ENCODE measurements around the gene HOXC4. TPM values are rescaled to one million over a fixed set of nuclear protein-coding genes. Genes with fewer than 3 reads are reported as not detected.

HOXC4 gene
- total and polyA plus RNA-seq, 2 of the 8 experiments (the other 6 are each of a cell fraction or from before 2014, with no cell fraction given) = not detected

DNA sequence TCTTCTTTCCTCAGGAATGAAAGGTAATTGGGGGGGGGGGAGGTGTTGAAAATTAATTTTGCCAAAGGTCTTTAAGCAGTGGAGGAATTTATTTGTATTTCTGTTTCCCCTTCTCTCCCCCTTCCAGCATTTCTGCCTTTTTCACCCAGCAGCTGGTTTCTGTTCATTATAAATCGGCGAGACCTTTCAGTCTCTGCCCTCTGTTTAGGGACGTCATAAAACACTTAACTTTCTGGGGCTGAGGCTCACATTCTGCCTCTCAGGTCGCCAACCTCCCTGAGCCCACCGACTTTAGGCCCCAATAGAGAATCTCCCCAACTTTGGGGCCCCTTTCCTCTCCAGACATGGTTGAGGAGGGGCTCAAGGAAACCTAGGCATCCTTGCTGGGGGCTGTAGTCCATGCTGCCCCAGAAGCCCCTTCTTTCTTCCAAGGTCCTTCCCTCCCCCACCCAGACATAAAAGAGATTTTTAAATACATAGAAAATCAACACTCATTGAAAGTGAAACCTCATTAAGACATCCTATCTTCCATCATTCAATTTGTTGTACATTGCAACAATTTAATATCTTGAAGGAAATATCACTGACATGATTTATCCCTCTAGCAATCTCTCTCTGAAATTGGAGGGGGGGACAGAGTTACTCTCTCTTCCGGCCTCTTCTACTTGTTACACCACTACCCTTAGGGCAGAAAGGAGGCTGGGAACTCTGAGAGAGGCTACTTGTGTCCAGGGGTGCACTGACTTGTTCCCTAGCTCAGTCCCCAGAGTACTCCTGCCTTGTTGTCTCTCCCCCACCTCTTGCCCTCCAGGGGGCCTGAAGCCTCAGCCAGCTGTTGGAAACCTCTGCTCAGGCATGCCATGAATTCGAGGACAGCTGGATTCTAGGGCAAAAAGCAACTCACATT lies 27.9 kb upstream of the HOXC4 start:
- no peak for FAIRE-seq
- CTCF ChIA-PET (ENCODE audit: partially characterized antibody) = interaction anchor here (0.9 to 20.0 kb wide), 9 partner anchors 9 to 191 kb away, joined by 3 to 339 read pairs (median 5); partner anchors contain the start of genes HOXC8 and SMUG1
- TF ChIP-seq, protein P1, sequence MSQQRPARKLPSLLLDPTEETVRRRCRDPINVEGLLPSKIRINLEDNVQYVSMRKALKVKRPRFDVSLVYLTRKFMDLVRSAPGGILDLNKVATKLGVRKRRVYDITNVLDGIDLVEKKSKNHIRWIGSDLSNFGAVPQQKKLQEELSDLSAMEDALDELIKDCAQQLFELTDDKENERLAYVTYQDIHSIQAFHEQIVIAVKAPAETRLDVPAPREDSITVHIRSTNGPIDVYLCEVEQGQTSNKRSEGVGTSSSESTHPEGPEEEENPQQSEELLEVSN (IDR thresholded peaks at IDR 0.05) = no peak
- no peak for TF ChIP-seq KDM4A (IDR thresholded peaks at IDR 0.05; ENCODE audit: low read depth, low read length, severe bottlenecking)
- peak; percentile 76 for TF ChIP-seq RNF2 (IDR thresholded peaks at IDR 0.05; ENCODE audit: borderline replicate concordance, low read depth, low read length, missing control alignments, poor library complexity, severe bottlenecking)
- no peak for TF ChIP-seq SP2 (IDR thresholded peaks at IDR 0.05; ENCODE audit: low read length)
- TF ChIP-seq SUZ12 (IDR thresholded peaks at IDR 0.05; ENCODE audit: low read length) = peak; percentile 15
- 0 out of 2 replicates have a peak, but pooled peaks have one; percentile 44 for TF ChIP-seq TCF12 (IDR thresholded peaks at IDR 0.05; ENCODE audit: low read depth, low read length)
- no peak for TF ChIP-seq FOSL1 (IDR thresholded peaks at IDR 0.05; ENCODE audit: insufficient read depth, low read depth, low read length)
- TF ChIP-seq GABPA (IDR thresholded peaks at IDR 0.05; ENCODE audit: borderline replicate concordance, insufficient read depth, low read length) = no peak
- no peak for TF ChIP-seq RBBP5 (IDR thresholded peaks at IDR 0.05; ENCODE audit: borderline replicate concordance, low read depth, low read length)
- no peak for TF ChIP-seq GTF2F1 (IDR thresholded peaks at IDR 0.05; ENCODE audit: borderline replicate concordance, low read depth, low read length)

More for the DNA sequence above, 27.9 kb upstream of the HOXC4 start:
- no peak overlapping the region for H4K91ac ChIP-seq (replicated peaks; ENCODE audit: insufficient read length, low read length)
- no peak overlapping the region for H3K18ac ChIP-seq (ENCODE audit: extremely low read depth, low read length)
- peaks cover 17 to 22% of the 10 kb centered on the region in 2 experiments for H4K20me1 ChIP-seq (replicated peaks in 1 of 2; ENCODE audit: control insufficient read depth in 1 of 2, insufficient read depth in 2 of 2, low read length in 2 of 2)
- no peak overlapping the region for H2AK5ac ChIP-seq (ENCODE audit: low read depth, low read length)
- no peak overlapping the region for H2BK20ac ChIP-seq (ENCODE audit: low read length)
- no peak overlapping the region for H3K23ac ChIP-seq (ENCODE audit: insufficient read length)
- H2BK15ac ChIP-seq (ENCODE audit: low read length) = no peak overlapping the region
- no peak overlapping the region for H3K9ac ChIP-seq (replicated peaks in 1 of 4; ENCODE audit: extremely low read depth in 1 of 4, low read depth in 3 of 4, low read length in 3 of 4)
- no peak overlapping the region for H3K4me3 ChIP-seq (ENCODE audit: extremely low read depth in 1 of 4, insufficient read depth in 2 of 4, low read depth in 3 of 4, low read length in 4 of 4)
- H3K27ac ChIP-seq (ENCODE audit: low read depth, low read length) = no peak overlapping the region
- H3K14ac ChIP-seq (ENCODE audit: insufficient read length) = no peak overlapping the region
- H4K5ac ChIP-seq (ENCODE audit: insufficient read length, low read depth, low read length) = no peak overlapping the region
- H2BK120ac ChIP-seq (replicated peaks; ENCODE audit: low read depth, low read length) = no peak overlapping the region
- DNase-seq (ENCODE audit: low read depth in 1 of 2, low spot score in 2 of 2) = no peak
- 0 out of 2 replicates have a peak overlapping the region, but pooled peaks have one; percentile 4 for H2BK12ac ChIP-seq (ENCODE audit: low read depth, low read length)
- H3K79me2 ChIP-seq (ENCODE audit: control insufficient read depth in 1 of 2, insufficient read depth in 2 of 2, low read length in 2 of 2) = no peaks in the 10 kb centered on the region
- H3K4ac ChIP-seq (replicated peaks; ENCODE audit: insufficient read length, low read depth, low read length) = no peak overlapping the region
- no peaks in the 10 kb centered on the region for H3K79me1 ChIP-seq (ENCODE audit: low read depth, low read length)
- H3K27me3 ChIP-seq (replicated peaks in 1 of 4; ENCODE audit: control insufficient read depth in 3 of 4, extremely low read depth in 1 of 4, insufficient read depth in 3 of 4, low read length in 3 of 4) = peaks cover 95 to 100% (median 99%) of the 10 kb centered on the region in 4 experiments
- POLR2A ChIA-PET (ENCODE audit: partially characterized antibody) = interaction anchor here (0.6 to 1.1 kb wide), 3 partner anchors 9 to 120 kb away, joined by 3 read pairs; no protein-coding TSS in a partner anchor
- 27% methylated on average over 7 of the region's 7 CpGs; no CpG with 5 or more reads in 1 of the 2 experiments for WGBS, 2 experiments (ENCODE audit: extremely low coverage in 1 of 2, insufficient coverage in 1 of 2, insufficient read length in 1 of 2, insufficient replicate concordance in 2 of 2, low coverage in 1 of 2, low lambda C conversion rate in 2 of 2, missing lambda C conversion rate in 1 of 2)
- peaks cover 0 to 7% (median 2%) of the 10 kb centered on the region in 4 experiments; a peak in 3 of 7 replicates for H3K4me1 ChIP-seq (replicated peaks in 1 of 4; ENCODE audit: control insufficient read depth in 3 of 4, insufficient read depth in 4 of 4, low read length in 3 of 4)
- H3K23me2 ChIP-seq (ENCODE audit: low read depth, low read length) = no peaks in the 10 kb centered on the region
- H2BK5ac ChIP-seq (ENCODE audit: low read depth, low read length) = no peak overlapping the region
- H4K8ac ChIP-seq (ENCODE audit: extremely low read depth, insufficient read depth, low read length) = no peak overlapping the region
- H3K36me3 ChIP-seq (ENCODE audit: control insufficient read depth in 2 of 4, insufficient read depth in 4 of 4, low read length in 3 of 4) = peaks cover 0 to under 1% (median 0%) of the 10 kb centered on the region in 4 experiments; a peak in 1 of 8 replicates
- no peak overlapping the region for H3K4me2 ChIP-seq (ENCODE audit: insufficient read depth in 1 of 2, low read depth in 2 of 2, low read length in 2 of 2)
- no peak overlapping the region for H2AFZ ChIP-seq (ENCODE audit: low read length)
- no peak overlapping the region for H3K56ac ChIP-seq (replicated peaks; ENCODE audit: insufficient read length, low read depth, low read length)
- H3K9me3 ChIP-seq (ENCODE audit: insufficient read depth in 2 of 2, low read depth in 1 of 2, low read length in 1 of 2) = no peaks in the 10 kb centered on the region

All from H1 (cell line).